GM21528 (cell line): ENCODE results near the gene KIF21A.

Experiments
- ATAC-seq: cut with Tn5 transposase; IDR thresholded peaks from one replicate; pipeline ENCODE4 v1.9.1; 2021; ENCODE audit warnings: mild to moderate bottlenecking, moderate library complexity; ENCODE audit not compliant: unreplicated experiment, low FRiP score

KIF21A gene

GRCh38 chr12:39390752-39391151 is 52.2 kb downstream of the KIF21A start:
- ATAC-seq = no peak

DNA sequence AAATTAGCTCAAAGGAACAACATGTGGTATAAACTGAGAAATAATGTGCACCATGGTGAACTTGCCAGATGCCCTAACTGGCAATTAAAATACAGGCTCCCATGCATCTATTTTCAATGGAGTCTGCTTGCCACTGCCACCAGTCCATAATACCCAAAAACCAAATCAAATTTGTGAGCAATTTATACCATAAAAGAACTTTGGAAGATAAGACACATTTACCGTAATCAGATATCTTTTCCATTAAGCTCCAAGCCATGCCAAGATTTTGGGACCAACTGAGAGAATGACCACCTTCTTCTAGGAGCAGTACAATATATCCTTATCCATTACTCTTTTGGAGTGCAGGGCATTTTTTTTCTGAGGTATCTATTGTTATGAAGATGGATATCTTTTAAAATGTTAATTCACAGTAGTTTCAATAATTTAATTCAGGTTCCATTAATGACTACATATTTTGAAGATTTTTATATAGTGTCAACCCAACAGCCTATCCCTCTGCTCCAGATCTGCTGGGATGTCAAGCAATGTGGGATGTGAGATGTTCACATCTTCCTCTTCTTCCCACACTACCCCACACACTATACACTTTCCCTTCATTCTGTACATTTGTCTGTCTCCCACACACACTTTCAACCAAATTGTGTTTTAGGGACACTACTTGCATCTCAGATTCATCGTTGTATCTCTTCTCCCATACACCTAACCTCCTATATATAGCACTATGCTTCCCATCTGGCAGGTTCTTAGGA is 53.3 kb downstream of the KIF21A start:
- ATAC-seq = no peak

GRCh38 chr12:39386335-39386734 is 56.6 kb downstream of the KIF21A start:
- no peak for ATAC-seq

DNA sequence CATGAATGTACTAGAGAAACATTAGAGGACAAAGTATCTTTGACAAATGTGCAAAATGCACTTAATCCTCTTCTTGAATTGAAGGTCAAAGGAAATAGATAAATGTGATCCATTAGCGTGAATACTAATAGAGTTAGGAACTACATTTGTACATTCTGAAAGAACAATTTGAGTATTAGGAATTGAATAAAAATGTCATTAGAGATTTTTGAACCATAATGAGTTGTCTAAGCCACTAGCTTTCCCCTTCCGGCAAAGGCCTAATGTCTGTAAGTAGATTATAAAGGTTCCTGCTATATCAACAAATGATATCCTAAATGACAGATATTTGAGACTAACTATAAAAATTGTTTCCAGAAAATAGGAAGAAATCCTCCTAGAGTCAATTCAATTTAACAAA is 59.8 kb downstream of the KIF21A start:
- no peak for ATAC-seq

GRCh38 chr12:39380090-39380489 is 62.8 kb downstream of the KIF21A start:
- ATAC-seq = no peak

GRCh38 chr12:39378341-39378740 is 64.6 kb downstream of the KIF21A start:
- no peak for ATAC-seq

GRCh38 chr12:39375206-39375808 is 67.6 kb downstream of the KIF21A start:
- no peak for ATAC-seq

- ATAC-seq = peak; percentile 79
These were observed 70.0 kb downstream of the KIF21A start for GRCh38 chr12:39372929-39373328.

DNA sequence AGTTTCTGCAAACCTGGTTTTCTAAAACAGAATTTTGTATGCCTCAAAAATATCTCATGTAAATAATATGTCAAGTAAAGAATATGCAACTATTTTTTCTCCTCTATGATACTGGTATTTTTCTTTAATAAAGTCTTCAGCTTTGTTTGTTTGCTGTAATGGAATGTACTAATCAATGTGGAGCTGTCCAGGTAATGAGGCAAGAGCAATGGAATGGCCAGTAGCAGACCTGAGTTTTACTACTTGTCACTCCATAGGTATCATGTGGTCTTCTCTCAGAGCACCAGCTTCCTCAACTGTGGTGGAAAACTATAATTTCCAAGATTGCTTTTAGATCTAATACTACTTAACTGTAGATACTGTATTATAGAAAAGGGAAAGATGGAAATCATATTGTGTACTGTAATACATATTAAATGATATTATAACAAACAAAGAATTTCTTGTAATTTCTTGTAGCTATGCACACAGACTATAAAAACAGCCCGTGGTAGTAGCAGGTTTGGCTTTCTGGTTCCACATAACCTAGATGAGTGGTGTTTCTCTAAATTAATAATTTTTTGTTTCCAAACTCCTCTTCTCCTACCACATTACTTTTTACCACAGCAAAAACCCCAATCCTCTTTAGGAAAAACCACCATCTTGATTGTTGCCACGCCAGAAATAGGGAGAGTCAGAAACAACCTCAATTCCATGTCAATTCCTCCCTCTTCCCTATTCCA is 70.6 kb downstream of the KIF21A start:
- ATAC-seq = no peak

DNA sequence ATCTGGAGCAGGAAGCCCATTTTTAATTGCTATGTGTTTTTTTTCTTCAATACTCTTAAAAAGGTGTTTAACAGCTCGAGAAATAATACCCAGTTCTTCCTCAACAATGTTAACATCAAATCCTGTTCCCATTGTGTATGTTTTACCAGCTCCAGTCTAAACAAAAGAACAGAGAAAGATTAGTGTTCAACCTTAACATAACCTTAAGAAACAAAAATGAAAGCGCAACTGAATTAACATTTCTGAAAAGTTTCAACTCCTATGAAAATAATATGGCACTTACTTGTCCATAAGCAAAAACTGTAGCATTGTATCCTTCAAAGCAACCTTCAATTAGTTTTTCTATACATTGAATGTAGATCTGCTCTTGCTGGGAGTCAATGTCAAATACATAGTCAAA is 73.2 kb downstream of the KIF21A start:
- peak; percentile 46 for ATAC-seq

DNA sequence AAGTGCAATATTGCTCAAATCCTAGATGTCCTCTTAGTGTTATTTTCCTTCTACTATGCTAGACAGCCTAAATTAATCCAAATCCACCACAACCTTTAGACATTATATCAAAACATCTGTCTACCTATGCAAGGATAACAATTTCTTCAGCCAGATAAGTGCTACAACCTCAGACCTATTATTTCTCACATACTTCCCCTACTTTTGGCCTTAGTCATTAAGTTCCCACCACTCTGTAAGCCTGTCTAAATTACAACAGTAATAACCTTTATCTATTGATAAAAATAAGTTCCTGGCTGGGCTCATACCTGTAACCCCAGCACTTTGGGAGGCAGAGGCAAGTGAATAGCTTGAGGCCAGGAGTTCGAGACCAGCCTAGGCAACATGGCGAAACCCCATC is 74.0 kb downstream of the KIF21A start:
- ATAC-seq = no peak

DNA sequence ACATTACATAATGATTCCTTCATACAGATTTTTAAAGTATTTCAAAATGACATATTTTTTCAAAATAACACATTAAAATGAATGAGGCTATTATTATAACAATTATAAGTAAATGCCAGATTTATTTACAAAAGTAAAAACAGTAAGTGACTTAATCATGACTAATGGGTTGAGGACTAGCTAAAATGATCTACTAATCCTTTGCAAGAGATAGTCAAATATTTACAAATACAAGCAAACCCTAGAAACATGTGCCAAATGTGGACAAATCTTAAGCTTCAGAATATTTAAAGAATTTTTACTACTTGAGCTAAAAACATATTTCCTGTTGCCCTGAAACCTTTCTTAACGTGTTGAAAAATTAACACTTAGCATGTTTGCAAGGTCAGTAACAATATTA is 74.8 kb downstream of the KIF21A start:
- no peak for ATAC-seq

DNA sequence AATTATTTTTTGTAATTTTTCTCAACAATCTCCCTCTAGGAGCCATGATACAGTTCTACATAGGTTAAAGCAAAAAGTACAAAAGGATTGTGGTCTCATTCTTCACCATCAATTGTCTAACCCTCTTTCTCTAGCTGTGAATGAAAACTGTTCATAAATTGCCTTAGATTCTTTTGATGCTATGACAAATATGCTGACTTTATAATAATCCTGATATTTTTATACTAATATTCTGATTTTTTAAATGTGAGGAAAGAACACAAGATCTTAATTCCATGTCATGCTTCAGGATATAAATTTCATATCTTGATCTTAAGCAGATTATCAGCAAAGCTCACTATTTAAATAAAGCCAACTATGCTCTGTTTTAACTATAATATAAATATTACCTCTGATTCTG is 75.4 kb downstream of the KIF21A start:
- ATAC-seq = no peak

DNA sequence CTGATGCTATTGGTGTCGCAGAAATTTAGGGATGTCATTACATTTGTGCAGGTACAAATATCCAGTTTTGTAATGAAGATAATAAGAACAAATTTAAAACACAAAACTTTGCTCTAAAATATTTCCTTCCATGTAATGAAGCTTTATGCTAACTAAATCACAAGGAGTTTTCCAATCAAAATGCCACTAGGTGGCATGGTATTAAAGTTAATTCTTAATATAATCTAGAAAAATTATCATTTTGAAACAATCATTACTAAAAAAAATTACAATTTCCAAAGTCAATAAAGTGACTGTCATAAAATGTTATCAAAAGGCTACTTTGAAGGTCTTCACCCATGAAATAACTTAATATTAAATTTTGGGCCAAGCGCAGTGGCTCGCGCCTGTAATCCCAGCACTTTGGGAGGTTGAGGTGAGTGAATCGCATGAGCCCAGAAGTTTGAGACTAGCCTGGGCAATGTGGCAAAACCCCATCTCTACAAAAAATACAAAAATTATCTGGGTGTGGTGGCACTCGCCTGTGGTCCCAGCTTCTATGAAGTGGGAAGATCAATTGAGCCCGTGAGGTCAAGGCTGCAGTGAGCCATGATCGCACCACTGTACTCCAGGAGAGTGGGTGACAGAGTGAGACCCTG is 77.4 kb downstream of the KIF21A start:
- ATAC-seq = no peak

DNA sequence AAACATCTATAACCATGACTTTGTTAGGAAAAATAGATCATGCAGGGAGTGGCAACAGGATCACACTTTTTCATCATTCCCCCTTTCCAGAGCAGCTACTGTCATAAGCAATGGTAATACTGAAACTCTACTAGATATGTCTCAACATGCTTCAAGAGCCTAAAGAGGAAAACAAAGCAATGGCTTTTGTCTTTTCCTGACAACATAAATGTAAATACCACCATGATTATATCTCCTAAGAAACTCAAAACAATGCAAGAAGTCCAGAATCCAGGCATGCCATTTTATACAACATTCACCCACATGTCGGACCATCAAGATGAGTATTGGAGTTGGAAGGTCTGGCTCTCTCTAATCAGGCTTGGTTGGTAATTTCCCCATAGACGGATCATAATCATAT is 78.7 kb downstream of the KIF21A start:
- no peak for ATAC-seq

DNA sequence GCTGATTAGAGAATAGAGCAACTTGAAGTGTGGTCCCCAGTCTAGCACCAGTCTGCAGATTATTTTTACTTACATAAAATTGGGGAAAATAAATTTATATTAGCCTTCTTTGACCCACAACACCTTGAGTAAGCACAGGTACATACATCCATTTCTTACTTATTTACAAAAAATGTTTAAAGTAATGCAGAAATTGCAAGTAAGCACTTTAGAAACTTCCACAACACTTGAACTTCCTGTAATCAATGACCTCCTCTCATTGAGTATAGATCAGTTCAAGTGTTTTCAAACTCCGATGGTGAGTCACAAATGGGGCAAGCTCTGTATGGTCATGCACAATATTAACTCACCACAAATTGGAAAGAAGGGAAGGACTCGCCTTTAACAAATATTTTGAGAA is 83.3 kb downstream of the KIF21A start:
- no peak for ATAC-seq

- no peak for ATAC-seq
These were observed 85.9 kb downstream of the KIF21A start for GRCh38 chr12:39357041-39357440.

- no peak for ATAC-seq
These were observed 87.1 kb downstream of the KIF21A start for GRCh38 chr12:39355841-39356240.

DNA sequence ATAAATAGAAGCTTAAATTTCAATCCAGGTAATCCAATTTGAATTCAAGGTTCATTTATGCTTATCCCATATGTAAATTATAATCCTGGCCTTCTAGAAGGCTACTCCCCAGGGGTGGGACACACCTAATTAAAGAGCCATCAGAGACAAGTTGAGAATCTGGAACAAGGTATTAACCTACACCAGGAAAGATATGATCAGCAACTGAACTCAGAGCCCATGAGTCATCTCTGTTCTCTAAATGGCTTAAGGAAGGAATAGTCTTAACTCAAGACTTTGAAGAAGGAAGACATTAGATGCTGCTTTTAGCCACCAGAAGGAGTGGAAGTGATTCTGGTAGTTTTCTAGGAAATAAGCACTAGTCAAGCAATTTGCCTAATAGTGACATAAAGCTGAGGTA is 88.0 kb downstream of the KIF21A start:
- no peak for ATAC-seq

- no peak for ATAC-seq
These were observed 90.4 kb downstream of the KIF21A start for GRCh38 chr12:39352471-39353017.

- ATAC-seq = no peak
These were observed 91.8 kb downstream of the KIF21A start for GRCh38 chr12:39351153-39351552.
